HepG2 (cell line): ENCODE results near the gene ZNF628.
"Not testable (repeated sequence)": the region's sequence is repeated elsewhere in the genome, so short reads cannot be mapped to it uniquely, and the experiment has no call there.

Source experiments
- CAMTA2 ChIP-seq: sonication (generic); formaldehyde crosslinking; IDR thresholded peaks from 2 replicates; pipeline ENCODE4 v1.4.0; 2020; ENCODE audit warnings: mild to moderate bottlenecking, missing genetic modification reagents, borderline replicate concordance
- CTCF ChIP-seq: sonication (generic); formaldehyde crosslinking; IDR thresholded peaks from 2 replicates; pipeline ENCODE4 v1.5.0; 2020; ENCODE audit warnings: mild to moderate bottlenecking, missing genetic modification reagents, moderate library complexity
- HCFC1 ChIP-seq: fragments of 150-350 bp; IDR thresholded peaks from 2 replicates; pipeline ENCODE4 v1.6.1; 2014; ENCODE audit warnings: low read depth, low read length
- MIXL1 ChIP-seq: IDR thresholded peaks from 2 replicates; pipeline ENCODE4 v1.6.1; 2016
- REST ChIP-seq, 2 experiments: IDR thresholded peaks; 2 replicates each; pipeline ENCODE4 v1.6.1; 2011 to 2012; ENCODE audit warnings: low read length in 2 of 2, borderline replicate concordance in 1 of 2, low read depth in 1 of 2, mild to moderate bottlenecking in 1 of 2, moderate library complexity in 1 of 2
- SIN3A ChIP-seq: IDR thresholded peaks from 2 replicates; pipeline ENCODE4 v1.6.1; 2011; ENCODE audit warnings: low read depth, mild to moderate bottlenecking, control low read depth, low read length, borderline replicate concordance
- SMC3 ChIP-seq: IDR thresholded peaks from 2 replicates; pipeline ENCODE4 v1.6.1; 2011; ENCODE audit warnings: low read length, improper control_type of control experiment
- TP53 ChIP-seq: sonication (generic); formaldehyde crosslinking; conservative IDR thresholded peaks from 2 replicates; pipeline ENCODE4 v1.4.0; 2020; ENCODE audit warnings: missing genetic modification reagents
- YY1 ChIP-seq: IDR thresholded peaks from 2 replicates; pipeline ENCODE4 v1.6.1; 2011; ENCODE audit warnings: low read length, low read depth, moderate library complexity, mild to moderate bottlenecking; ENCODE audit not compliant: insufficient read depth, insufficient replicate concordance
- ZBTB1 ChIP-seq: sonication (generic); formaldehyde crosslinking; IDR thresholded peaks from 2 replicates; pipeline ENCODE4 v1.4.0; 2020; ENCODE audit warnings: missing genetic modification reagents, borderline replicate concordance
- ZBTB21 ChIP-seq: sonication (generic); formaldehyde crosslinking; IDR thresholded peaks from 2 replicates; pipeline ENCODE4 v1.4.0; 2020; ENCODE audit warnings: missing genetic modification reagents
- ZNF274 ChIP-seq: sonication (generic); formaldehyde crosslinking; IDR thresholded peaks from 2 replicates; pipeline ENCODE4 v1.5.1; 2020; ENCODE audit warnings: mild to moderate bottlenecking, missing genetic modification reagents
- ZNF530 ChIP-seq: sonication (generic); formaldehyde crosslinking; IDR thresholded peaks from 2 replicates; pipeline ENCODE4 v1.5.0; 2020; ENCODE audit warnings: low read depth, mild to moderate bottlenecking, missing genetic modification reagents

DNA sequence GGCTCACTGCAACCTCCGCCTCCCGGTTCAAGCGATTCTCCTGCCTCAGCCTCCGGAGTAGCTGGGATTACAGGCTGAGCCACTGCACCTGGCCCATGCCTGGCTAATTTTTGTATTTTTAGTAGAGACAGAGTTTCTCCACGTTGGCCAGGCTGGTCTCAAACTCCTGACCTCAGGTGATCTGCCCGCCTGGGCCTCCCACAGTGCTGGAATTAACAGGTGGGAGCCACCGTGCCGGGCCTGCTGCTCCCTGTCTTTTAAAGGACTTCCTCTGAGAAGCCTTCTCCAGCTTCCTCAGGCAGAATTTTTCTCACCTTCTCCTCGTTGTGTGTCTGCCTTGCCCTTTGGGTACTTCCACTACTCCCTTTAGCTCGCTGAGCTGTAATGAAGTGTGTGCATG, 20.4 kb downstream of the ZNF628 start:
- TF ChIP-seq MIXL1 (CRISPR knock-in tag); HCFC1; CAMTA2 (CRISPR knock-in tag); SMC3; ZBTB1 (CRISPR knock-in tag); TP53 (CRISPR knock-in tag); ZNF530 (CRISPR knock-in tag); SIN3A; ZNF274 (CRISPR knock-in tag); CTCF (CRISPR knock-in tag); ZBTB21; REST (IDR thresholded peaks at IDR 0.05; ENCODE audit: borderline replicate concordance in 1 of 2, low read depth in 1 of 2, low read length in 2 of 2); YY1: not testable (repeated sequence)
